B cell (primary cell): ENCODE measurements around the gene NKAPL. TPM values are rescaled to one million over a fixed set of nuclear protein-coding genes. Genes with fewer than 3 reads are reported as not detected.

Experiments used
- ATAC-seq: fragments of 200-7000 bp; cut with Tn5 transposase; one replicate; pipeline ENCODE4 v1.10.0; 2021; ENCODE audit warnings: low read depth, mild to moderate bottlenecking, moderate number of reproducible peaks, moderate library complexity
- CTCF ChIA-PET: fragments of 350-600 bp; sonication (Branson Sonifier 250); formaldehyde crosslinking; loops from one replicate; lab custom pipeline; 2021; ENCODE audit warnings: antibody characterized with exemption, inconsistent platforms; lab: Charles Lee
- POLR2A ChIA-PET: fragments of 350-600 bp; sonication (Branson Sonifier 250); formaldehyde crosslinking; loops from one replicate; lab custom pipeline; 2021; ENCODE audit warnings: antibody characterized with exemption; lab: Charles Lee
- DNase-seq: peaks from one replicate; pipeline ENCODE4 v3.0.0; 2013
- H2AFZ ChIP-seq: 2 replicates; pipeline ENCODE4 v1.6.1; 2012; ENCODE audit warnings: mild to moderate bottlenecking, low read depth, low read length; ENCODE audit not compliant: insufficient read depth, poor library complexity, severe bottlenecking
- H3K27ac ChIP-seq, 2 donors: 1 replicate in 1 of 2; 2 replicates in 1 of 2; pipeline ENCODE4 v1.5.1; 2012 to 2013; ENCODE audit warnings: low read length in 2 of 2, mild to moderate bottlenecking in 2 of 2, moderate library complexity in 1 of 2
- H3K27me3 ChIP-seq, 4 experiments: fragments of 200-600 bp in 1 of 4; sonication (generic) in 1 of 4; replicated peaks in 1 of 4; 1 replicate in 2 of 4; 2 replicates in 2 of 4; pipeline versions ENCODE4 v1.6.1 to v1.7.0; 2013 to 2016; ENCODE audit warnings: low read length in 3 of 4, mild to moderate bottlenecking in 2 of 4, mixed read lengths in 1 of 4, moderate library complexity in 1 of 4; ENCODE audit not compliant: insufficient read depth in 4 of 4, control insufficient read depth in 3 of 4; ENCODE audit errors: control extremely low read depth in 1 of 4
- H3K36me3 ChIP-seq, 2 experiments: replicated peaks in 1 of 2; 1 replicate in 1 of 2; 2 replicates in 1 of 2; pipeline versions ENCODE4 v1.6.1 to v1.7.1; 2013; ENCODE audit warnings: low read length in 1 of 2; ENCODE audit not compliant: insufficient read depth in 2 of 2, control insufficient read depth in 1 of 2; ENCODE audit errors: control extremely low read depth in 1 of 2, extremely low read depth in 1 of 2
- H3K4me1 ChIP-seq, 2 donors: fragments of 200-600 bp in 1 of 2; sonication (generic) in 1 of 2; 1 replicate in 1 of 2; 2 replicates in 1 of 2; pipeline versions ENCODE4 v1.5.1 to v1.6.1; 2013 to 2017; ENCODE audit warnings: low read length in 2 of 2; ENCODE audit not compliant: control insufficient read depth in 2 of 2, insufficient read depth in 2 of 2
- H3K4me2 ChIP-seq: replicated peaks from 2 replicates; pipeline ENCODE3; 2012; ENCODE audit warnings: mild to moderate bottlenecking, low read depth, low read length; ENCODE audit not compliant: poor library complexity, severe bottlenecking
- H3K4me3 ChIP-seq, 5 experiments: fragments of 200-600 bp in 1 of 5; sonication (generic) in 1 of 5; 1 replicate in 3 of 5; 2 replicates in 2 of 5; pipeline versions ENCODE4 v1.5.1 to v1.7.0; 2011 to 2016; ENCODE audit warnings: low read length in 4 of 5, mild to moderate bottlenecking in 4 of 5, low read depth in 2 of 5, control low read depth in 1 of 5, moderate library complexity in 1 of 5; ENCODE audit not compliant: insufficient read depth in 1 of 5; ENCODE audit errors: control extremely low read depth in 1 of 5, extremely low read depth in 1 of 5
- H3K79me2 ChIP-seq: fragments of 200-600 bp; sonication (generic); one replicate; pipeline ENCODE4 v1.6.0; 2016; ENCODE audit warnings: low read length; ENCODE audit not compliant: control insufficient read depth, insufficient read depth
- H3K9ac ChIP-seq: fragments of 200-600 bp; sonication (generic); 2 replicates; pipeline ENCODE4 v1.6.1; 2017; ENCODE audit warnings: mild to moderate bottlenecking, low read length, moderate library complexity
- H3K9me3 ChIP-seq, 3 donors: one replicate each; pipeline versions ENCODE4 v1.6.1 to v1.7.1; 2013; ENCODE audit warnings: low read length in 2 of 3; ENCODE audit not compliant: control insufficient read depth in 2 of 3, insufficient read depth in 1 of 3; ENCODE audit errors: control extremely low read depth in 1 of 3
- H4K20me1 ChIP-seq: 2 replicates; pipeline ENCODE4 v1.6.0; 2012; ENCODE audit warnings: mild to moderate bottlenecking, low read length; ENCODE audit not compliant: insufficient read depth, control insufficient read depth, poor library complexity, severe bottlenecking
- H3K27ac Mint-ChIP-seq: one replicate; pipeline ENCODE4 v1.8.0; 2021; ENCODE audit warnings: mixed read lengths
- H3K27me3 Mint-ChIP-seq: one replicate; pipeline ENCODE4 v1.8.0; 2021; ENCODE audit warnings: mixed read lengths
- H3K4me1 Mint-ChIP-seq: one replicate; pipeline ENCODE4 v1.8.0; 2021; ENCODE audit warnings: mixed read lengths
- H3K4me3 Mint-ChIP-seq: one replicate; pipeline ENCODE4 v1.8.0; 2021; ENCODE audit warnings: mixed read lengths
- H3K9me3 Mint-ChIP-seq: one replicate; pipeline ENCODE4 v1.8.0; 2022; ENCODE audit warnings: mixed read lengths; ENCODE audit not compliant: insufficient read depth
- CTCF ChIP-seq: fragments of 200-600 bp; IDR thresholded peaks from one replicate; pipeline ENCODE4 v1.8.0; 2022; ENCODE audit warnings: antibody characterized with exemption, mild to moderate bottlenecking
- EZH2 ChIP-seq: IDR thresholded peaks from 2 replicates; pipeline ENCODE4 v1.6.1; 2012; ENCODE audit warnings: borderline replicate concordance, low read depth, mild to moderate bottlenecking, moderate library complexity, low read length; ENCODE audit not compliant: insufficient read depth, poor library complexity, severe bottlenecking
- WGBS: methylation state at CpG from one replicate; pipeline ENCODE4 v1.1.5; 2013; ENCODE audit warnings: missing lambda C conversion rate; ENCODE audit not compliant: insufficient coverage; 5-methylcytosine and 5-hydroxymethylcytosine counted together
- intact Hi-C: fragments of 100-400 bp; cut with micrococcal nuclease; formaldehyde crosslinking; loops from one replicate; pipeline ENCODE4 v1.10.0; 2022
- polyA plus RNA-seq: library from polyadenylated mRNA; depleted of rRNA; stranded (reverse); fragments of >200 nt; gene quantifications from 2 replicates; pipeline ENCODE4 v1.2.3, GENCODE V29; 2012
- total RNA-seq, 2 donors: library from RNA; stranded (reverse); fragments of 120-200 nt in 1 of 2; gene quantifications; 1 replicate in 1 of 2; 2 replicates in 1 of 2; pipeline versions ENCODE4 v1.2.3 to v1.2.4, GENCODE V29; 2013 to 2022

Gene NKAPL
- total and polyA plus RNA-seq, 2 donors (not counting 1 experiment from before 2014, with no cell fraction given), result 0.52 TPM; not detected in 1

- H3K36me3 ChIP-seq, result no peaks in the 10 kb centered on the region
- ChIA-PET POLR2A (no interaction called here), CTCF (no interaction called here)
- Mint-ChIP-seq H3K27ac (no peak overlapping the region), H3K4me3 (no peak overlapping the region), H3K9me3 (no peaks in the 10 kb centered on the region), H3K27me3 (no peaks in the 10 kb centered on the region), H3K4me1 (peaks cover 6% of the 10 kb centered on the region)
- no peak overlapping the region for H3K4me2 ChIP-seq
- peaks cover 15 to 18% of the 10 kb centered on the region in 2 donors for H3K4me1 ChIP-seq
- TF ChIP-seq EZH2 (no peak), CTCF (no peak)
- intact Hi-C loops, result no loop called here
- H2AFZ ChIP-seq, result no peak overlapping the region
- ATAC-seq (no peak), DNase-seq (no peak)
- peaks cover 0 to 8% (median 6%) of the 10 kb centered on the region in 3 donors for H3K9me3 ChIP-seq
- WGBS, result no CpG with 5 or more reads among the region's 2 CpGs
- H3K27ac ChIP-seq, result no peak overlapping the region
- no peak overlapping the region for H3K4me3 ChIP-seq
- H4K20me1 ChIP-seq, result no peaks in the 10 kb centered on the region
- peaks cover 24% of the 10 kb centered on the region for H3K79me2 ChIP-seq
- H3K27me3 ChIP-seq, result peaks cover 0 to 7% (median 0%) of the 10 kb centered on the region in 4 experiments
- H3K9ac ChIP-seq, result no peak overlapping the region
These were observed 4.8 kb downstream of the NKAPL start for GRCh38 chr6:28263922-28264321.

- Mint-ChIP-seq H3K4me1 (peaks cover 7% of the 10 kb centered on the region), H3K4me3 (no peak overlapping the region), H3K27ac (no peak overlapping the region), H3K27me3 (no peaks in the 10 kb centered on the region), H3K9me3 (no peaks in the 10 kb centered on the region)
- Histone ChIP-seq H3K9ac (no peak overlapping the region), H3K4me2 (no peak overlapping the region), H3K27ac (no peak overlapping the region), H3K9me3 (no peaks in the 10 kb centered on the region), H3K27me3 (peaks cover 0 to 7% (median 0%) of the 10 kb centered on the region in 4 experiments), H3K4me3 (no peak overlapping the region), H3K36me3 (no peaks in the 10 kb centered on the region), H2AFZ (no peak overlapping the region), H4K20me1 (no peaks in the 10 kb centered on the region), H3K79me2 (peaks cover 24% of the 10 kb centered on the region), H3K4me1 (peaks cover 10 to 18% of the 10 kb centered on the region in 2 donors)
- no peak for DNase-seq
- ChIA-PET CTCF (interaction anchor here (0.8 to 1.0 kb wide), 2 partner anchors 11 to 119 kb away, joined by 3 read pairs; no protein-coding TSS in a partner anchor), POLR2A (interaction anchor here (0.5 to 1.3 kb wide), 4 partner anchors 18 to 371 kb away, joined by 3 to 5 read pairs (median 4); a partner anchor contains a TSS)
- ATAC-seq, result no peak
- 100% methylated on average over 1 of the region's 4 CpGs for WGBS
- no peak for TF ChIP-seq CTCF
- TF ChIP-seq EZH2, result no peak
- intact Hi-C loops, result loop anchor here (5.0 kb wide), 2 partner anchors 143 to 878 kb away; partner anchors contain the start of genes ZNF391 and ZSCAN16
These were observed 5.8 kb downstream of the NKAPL start for GRCh38 chr6:28264834-28265401.
